GM10248 (cell line): ENCODE data around the gene LGALS12.

Experiments used
- CTCF ChIA-PET: fragments of 300-600 bp; sonication (Branson Sonifier 250); formaldehyde crosslinking; extraction: SDS; loops from one replicate; lab custom pipeline; 2021; ENCODE audit warnings: antibody characterized with exemption; lab: Yijun Ruan, JAX
- POLR2A ChIA-PET: fragments of 350-650 bp; sonication (Branson Sonifier 250); formaldehyde crosslinking; extraction: SDS; loops from one replicate; lab custom pipeline; 2020; ENCODE audit warnings: antibody characterized with exemption; lab: Yijun Ruan, JAX
- DNase-seq: peaks from one replicate; pipeline ENCODE4 v3.0.0; 2012; ENCODE audit errors: extremely low spot score
- CTCF ChIP-seq: IDR thresholded peaks from 2 replicates; pipeline ENCODE4 v1.5.1; 2012; ENCODE audit warnings: mild to moderate bottlenecking, low read depth; ENCODE audit errors: extremely low read depth, missing control alignments, control extremely low read depth

LGALS12 gene

DNA sequence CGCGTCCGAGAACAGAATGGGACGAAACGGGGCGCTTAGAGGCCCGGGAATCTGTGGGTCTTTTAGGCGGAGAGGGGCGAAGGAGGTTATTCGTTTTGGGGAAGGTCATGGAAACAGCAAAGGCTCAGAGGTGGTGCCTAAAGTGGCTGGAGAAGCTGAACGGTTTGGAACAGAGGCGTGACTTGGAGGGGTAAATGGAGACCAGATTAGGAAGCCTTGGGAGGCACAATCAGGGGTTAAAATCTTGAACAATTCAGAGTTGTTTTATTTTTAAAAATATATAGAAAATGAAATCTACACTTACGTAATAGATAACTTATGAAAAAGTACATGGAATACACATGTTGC lies 14.7 kb upstream of the LGALS12 start:
- ChIA-PET CTCF (interaction anchor here (4.4 to 5.7 kb wide), 2 partner anchors 12 to 146 kb away, joined by 17 to 47 read pairs; no protein-coding TSS in a partner anchor), POLR2A (no interaction called here)
- no peak for TF ChIP-seq CTCF
- no peak for DNase-seq

- DNase-seq = no peak
- POLR2A ChIA-PET = no interaction called here
- no peak for TF ChIP-seq CTCF
- CTCF ChIA-PET = interaction anchor here (4.4 to 5.7 kb wide), 2 partner anchors 13 to 146 kb away, joined by 17 to 47 read pairs; no protein-coding TSS in a partner anchor
Measured at GRCh38 chr11:63491636-63492372, 14.1 kb upstream of the LGALS12 start.

- DNase-seq = no peak
- ChIA-PET POLR2A (no interaction called here), CTCF (interaction anchor here (4.4 to 5.7 kb wide), 2 partner anchors 13 to 145 kb away, joined by 17 to 47 read pairs; no protein-coding TSS in a partner anchor)
- no peak for TF ChIP-seq CTCF
Measured at GRCh38 chr11:63492441-63492840, 13.4 kb upstream of the LGALS12 start.

DNA sequence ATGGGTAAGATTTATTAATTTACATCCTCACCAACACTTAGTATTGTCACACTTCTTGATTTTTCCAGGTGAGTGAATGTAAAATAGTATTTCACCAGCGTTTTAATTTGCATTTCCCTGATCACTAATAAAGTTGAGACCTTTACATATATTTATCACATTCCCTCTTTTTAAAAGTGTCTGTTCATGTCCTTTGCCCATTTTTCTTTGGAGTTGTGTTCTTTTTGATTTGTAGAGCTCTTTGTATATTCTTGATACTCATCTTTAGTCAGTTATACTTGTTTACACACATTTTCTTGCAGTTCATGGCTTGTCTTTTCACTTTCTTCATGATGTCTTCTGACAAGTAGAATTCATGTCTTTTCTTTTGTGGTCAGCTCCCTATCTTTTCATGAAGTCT lies 12.8 kb upstream of the LGALS12 start:
- TF ChIP-seq CTCF = no peak
- CTCF ChIA-PET = interaction anchor here (4.4 kb wide), 1 partner anchor 144 kb away, joined by 17 read pairs; no protein-coding TSS in a partner anchor
- POLR2A ChIA-PET = no interaction called here
- no peak for DNase-seq

GRCh38 chr11:63494975-63495374 lies 10.9 kb upstream of the LGALS12 start:
- POLR2A ChIA-PET = no interaction called here
- no peak for TF ChIP-seq CTCF
- CTCF ChIA-PET = interaction anchor here (1.3 to 1.6 kb wide), 3 partner anchors 11 to 16 kb away, joined by 3 to 9 read pairs (median 4); partner anchors contain the start of gene LGALS12
- DNase-seq = no peak

DNA sequence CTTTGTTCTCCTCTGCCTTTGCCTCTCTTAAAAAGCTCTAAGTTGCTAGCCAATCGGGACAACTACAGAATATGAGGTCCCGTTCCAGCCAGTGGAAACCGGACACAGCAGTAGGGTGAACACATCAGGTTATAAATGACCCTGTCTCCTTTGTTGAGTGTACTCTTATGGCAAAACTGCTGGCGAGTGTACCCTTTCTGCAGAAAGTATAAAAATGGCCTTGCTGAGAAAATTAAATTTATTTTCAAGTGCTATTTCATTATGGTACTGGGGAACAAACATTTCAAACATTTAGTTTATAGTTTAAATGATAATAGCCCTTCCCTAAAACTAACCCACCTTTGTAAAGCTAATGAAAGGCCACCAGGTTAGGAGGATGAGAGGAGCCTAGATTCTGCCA lies 6.0 kb upstream of the LGALS12 start:
- CTCF ChIA-PET = interaction anchor here (2.0 kb wide), 1 partner anchor 10 kb away, joined by 5 read pairs; no protein-coding TSS in a partner anchor
- POLR2A ChIA-PET = no interaction called here
- no peak for TF ChIP-seq CTCF
- no peak for DNase-seq
